Stimulated activated CD8-positive, alpha-beta memory T cell treated with anti-CD3 and anti-CD28 coated beads, Interleukin-15, amount 100 ng/mL, for 4 hours (primary cell): ENCODE results near the gene KAZALD1.

Experiments
- DNase-seq, 2 donors: peaks; one replicate each; pipeline ENCODE4 v3.0.0-alpha.2; 2020; ENCODE audit warnings: low read depth in 2 of 2

KAZALD1 gene

GRCh38 chr10:101047961-101048892, 13.6 kb upstream of the KAZALD1 start:
- DNase-seq, result no peak

- peak in 1 of 2 donors; percentile 45 for DNase-seq
These were observed 11.3 kb upstream of the KAZALD1 start for GRCh38 chr10:101050208-101051069.

- DNase-seq, result no peak
These were observed 9.5 kb upstream of the KAZALD1 start for GRCh38 chr10:101052285-101052684.

GRCh38 chr10:101053516-101053915, 8.3 kb upstream of the KAZALD1 start:
- no peak for DNase-seq

- no peak for DNase-seq
These were observed 7.4 kb upstream of the KAZALD1 start for GRCh38 chr10:101054351-101054750.

GRCh38 chr10:101054876-101055275, 6.9 kb upstream of the KAZALD1 start:
- no peak for DNase-seq

GRCh38 chr10:101055411-101055810, 6.4 kb upstream of the KAZALD1 start:
- DNase-seq, result no peak

- no peak for DNase-seq
These were observed 5.2 kb upstream of the KAZALD1 start for GRCh38 chr10:101056365-101057151.

- peak; percentile 54 to 76 for DNase-seq
These were observed 1.5 kb upstream of the KAZALD1 start for GRCh38 chr10:101060036-101060950.

GRCh38 chr10:101060951-101061623, 702 bp upstream of the KAZALD1 start:
- peak; percentile 74 to 81 for DNase-seq

GRCh38 chr10:101062232-101063049, 652 bp downstream of the KAZALD1 start:
- no peak for DNase-seq

- no peak for DNase-seq
These were observed 1.3 kb downstream of the KAZALD1 start for GRCh38 chr10:101063050-101063525.

GRCh38 chr10:101063548-101064414, 2.0 kb downstream of the KAZALD1 start:
- DNase-seq, result no peak

GRCh38 chr10:101064415-101065030, 2.7 kb downstream of the KAZALD1 start:
- no peak for DNase-seq

GRCh38 chr10:101065481-101066145, 3.8 kb downstream of the KAZALD1 start:
- no peak for DNase-seq

- no peak for DNase-seq
These were observed 4.5 kb downstream of the KAZALD1 start for GRCh38 chr10:101066146-101066895.
